22Rv1 (cell line): ENCODE results near the gene SYT6.
"Not testable (repeated sequence)": the region's sequence is repeated elsewhere in the genome, so short reads cannot be mapped to it uniquely, and the experiment has no call there.

Source experiments
- H3K27ac ChIP-seq: fragments of 450-650 bp; 2 replicates; pipeline ENCODE4 v1.5.1; 2017
- CTCF ChIP-seq: fragments of 450-650 bp; IDR thresholded peaks from 2 replicates; pipeline ENCODE4 v1.5.1; 2017; ENCODE audit warnings: mild to moderate bottlenecking
- ZFX ChIP-seq: fragments of 450-650 bp; IDR thresholded peaks from 2 replicates; pipeline ENCODE4 v1.6.1; 2017; ENCODE audit warnings: antibody characterized with exemption, borderline replicate concordance

Gene SYT6

GRCh38 chr1:114079596-114080190 lies 74.0 kb downstream of the SYT6 start:
- no peak overlapping the region for H3K27ac ChIP-seq
- TF ChIP-seq CTCF = no peak
- TF ChIP-seq ZFX = no peak

- TF ChIP-seq ZFX (no peak), CTCF (no peak)
- H3K27ac ChIP-seq = no peak overlapping the region
Observed at GRCh38 chr1:114078116-114078515, 75.6 kb downstream of the SYT6 start.

- no peak for TF ChIP-seq CTCF
- TF ChIP-seq ZFX = no peak
- H3K27ac ChIP-seq = no peak overlapping the region
Observed at GRCh38 chr1:114077188-114077587, 76.5 kb downstream of the SYT6 start.

DNA sequence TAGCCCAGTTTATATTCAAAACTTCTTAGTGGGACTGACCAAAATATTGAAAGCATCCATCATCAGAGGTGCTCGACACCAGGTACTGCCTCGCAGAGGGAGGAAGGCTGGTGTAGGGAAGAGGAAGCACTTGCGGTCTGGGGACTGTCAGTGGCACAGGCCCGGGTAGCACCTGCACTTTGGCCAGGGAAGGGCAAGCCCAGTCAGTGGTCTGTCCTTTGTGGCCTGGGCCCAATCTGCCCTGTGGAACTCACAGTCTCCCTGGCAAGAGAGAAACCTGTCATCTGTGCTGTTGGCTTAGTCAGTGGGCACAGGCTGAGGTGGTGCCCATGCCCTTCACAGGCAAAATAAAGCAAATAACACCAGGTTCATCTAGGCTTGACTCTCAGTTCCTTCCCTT lies 77.4 kb downstream of the SYT6 start:
- H3K27ac ChIP-seq = no peak overlapping the region
- TF ChIP-seq ZFX = no peak
- no peak for TF ChIP-seq CTCF

DNA sequence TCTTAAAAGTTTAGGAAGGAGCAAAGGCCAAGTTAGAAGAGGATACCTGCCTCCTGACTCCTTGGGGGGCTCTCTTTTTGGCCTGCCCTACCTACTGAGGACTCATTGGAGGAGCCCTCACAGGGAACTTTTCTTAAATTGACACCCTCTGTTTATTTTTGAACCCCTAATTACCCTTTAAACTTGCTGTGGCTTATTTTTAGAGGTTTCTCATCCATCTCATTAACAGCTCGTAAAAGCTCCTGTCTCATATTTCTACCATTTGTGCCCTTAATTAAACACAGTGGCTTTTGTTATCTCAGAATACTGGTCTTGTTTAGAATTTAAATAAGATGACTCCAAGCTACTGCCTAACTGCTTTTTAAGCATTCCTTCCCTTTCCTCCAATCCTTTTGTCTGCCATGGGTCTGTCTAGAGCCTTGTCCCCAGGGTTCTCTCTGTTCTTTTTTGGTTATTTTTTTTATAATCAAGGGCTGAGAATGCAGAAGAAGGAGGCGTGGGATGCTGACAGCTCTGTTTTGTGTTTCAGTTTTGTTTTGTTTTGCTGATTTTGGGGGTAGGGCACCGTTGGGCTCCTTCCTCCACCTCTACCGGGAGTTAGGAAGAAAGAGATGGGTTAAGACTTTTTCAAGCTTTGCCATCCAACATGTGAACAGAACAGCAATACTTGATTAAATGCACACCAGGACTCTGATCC lies 78.0 kb downstream of the SYT6 start:
- no peak overlapping the region for H3K27ac ChIP-seq
- TF ChIP-seq CTCF (no peak), ZFX (no peak)

- no peak overlapping the region for H3K27ac ChIP-seq
- TF ChIP-seq CTCF (no peak), ZFX (no peak)
Observed at GRCh38 chr1:114075105-114075504, 78.6 kb downstream of the SYT6 start.

DNA sequence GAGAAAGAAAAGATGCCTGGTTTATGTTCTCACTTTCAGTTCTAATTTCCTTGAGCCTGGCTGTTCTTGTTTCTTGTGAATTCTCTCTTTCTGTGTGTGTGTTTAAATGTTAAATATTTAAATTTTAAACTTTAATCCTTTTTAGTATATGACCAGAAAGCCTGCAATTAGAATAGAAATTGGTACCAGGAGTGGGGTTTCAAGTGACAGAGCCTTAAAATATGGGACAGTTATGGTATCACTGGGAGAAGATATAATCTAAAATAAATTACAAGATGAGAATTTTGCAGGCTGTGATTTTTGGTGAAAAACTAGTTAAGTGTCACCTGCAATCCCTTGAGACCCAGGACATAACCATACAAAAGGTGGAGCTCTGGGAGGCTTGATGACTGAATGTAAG lies 81.4 kb downstream of the SYT6 start:
- no peak overlapping the region for H3K27ac ChIP-seq
- no peak for TF ChIP-seq CTCF
- TF ChIP-seq ZFX = no peak

DNA sequence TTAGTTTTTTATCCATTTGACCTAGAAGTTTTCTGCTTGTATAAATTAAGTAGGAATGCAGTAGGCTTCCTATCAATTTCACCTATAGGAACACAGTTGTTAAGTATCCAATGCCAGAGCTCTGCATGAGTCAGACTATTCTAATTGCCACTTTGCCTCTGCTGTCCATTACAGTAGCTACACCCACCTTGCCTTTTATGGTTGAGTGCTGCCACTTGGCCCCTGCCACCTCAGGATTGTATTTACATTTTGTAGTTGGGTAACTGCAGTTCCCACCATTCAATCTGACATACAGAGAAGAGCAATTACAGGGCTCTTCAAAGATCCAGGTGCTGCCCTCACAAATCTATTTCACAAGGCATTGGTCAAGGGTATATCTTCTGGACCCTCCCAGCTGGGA lies 83.9 kb downstream of the SYT6 start:
- H3K27ac ChIP-seq = not testable (repeated sequence)

GRCh38 chr1:114068684-114069083 lies 85.0 kb downstream of the SYT6 start:
- H3K27ac ChIP-seq = not testable (repeated sequence)

DNA sequence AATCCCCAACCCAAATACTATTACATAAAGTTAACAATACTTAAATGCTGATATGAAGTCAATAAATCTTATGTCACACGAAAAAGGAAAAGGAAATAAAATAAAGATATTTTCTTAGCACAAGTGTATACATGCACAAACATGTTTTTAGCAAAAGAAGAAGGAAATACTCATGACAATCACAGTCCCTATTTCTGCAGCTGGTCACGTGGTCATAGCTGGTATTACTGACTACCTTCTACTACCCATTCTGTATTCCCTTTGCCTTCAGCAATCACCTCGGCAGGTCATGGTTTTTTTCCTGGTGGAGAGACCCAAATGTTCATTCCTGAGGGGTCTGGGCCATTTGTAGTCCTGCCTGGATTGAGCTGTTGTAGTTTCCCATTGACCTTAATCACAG lies 88.0 kb downstream of the SYT6 start:
- not testable (repeated sequence) for H3K27ac ChIP-seq
